SK-N-SH treated with all-trans-retinoic acid at 6 μM for 48 hours (cell line): Measurements from ENCODE around the gene ADGRL2.
A peak's percentile ranks its signal among the peaks of the same experiment; 100 is the strongest.

ENCODE experiments used
- ATAC-seq: fragments of 200-7000 bp; cut with Tn5 transposase; 3 replicates; pipeline ENCODE4 v1.9.1; 2020; ENCODE audit warnings: mild to moderate bottlenecking, moderate library complexity
- BACH2 ChIP-seq: fragments of 250-450 bp; sonication (Bioruptor Pico); IDR thresholded peaks from 2 replicates; pipeline ENCODE4 v1.9.0; 2021; ENCODE audit warnings: mild to moderate bottlenecking, borderline replicate concordance
- CSDC2 ChIP-seq: fragments of 250-450 bp; sonication (Bioruptor Pico); IDR thresholded peaks from 2 replicates; pipeline ENCODE4 v1.5.0; 2020; ENCODE audit warnings: mild to moderate bottlenecking, moderate library complexity
- ESRRG ChIP-seq: fragments of 250-450 bp; sonication (Bioruptor Pico); IDR thresholded peaks from 2 replicates; pipeline ENCODE4 v1.6.1; 2021; ENCODE audit warnings: mild to moderate bottlenecking
- GLIS3 ChIP-seq: fragments of 250-450 bp; sonication (Bioruptor Pico); IDR thresholded peaks from 2 replicates; pipeline ENCODE4 v1.5.0; 2020; ENCODE audit warnings: mild to moderate bottlenecking, moderate library complexity
- ISL1 ChIP-seq: fragments of 250-450 bp; sonication (Bioruptor Pico); IDR thresholded peaks from 2 replicates; pipeline ENCODE4 v2.1.2; 2022; ENCODE audit warnings: mild to moderate bottlenecking, moderate library complexity
- OSR1 ChIP-seq: fragments of 250-450 bp; sonication (Bioruptor Pico); IDR thresholded peaks from 2 replicates; pipeline ENCODE4 v1.8.0; 2022; ENCODE audit warnings: moderate library complexity, mild to moderate bottlenecking, inconsistent platforms
- PPARA ChIP-seq: fragments of 250-450 bp; sonication (Bioruptor Pico); IDR thresholded peaks from 2 replicates; pipeline ENCODE4 v1.5.0; 2020; ENCODE audit warnings: mild to moderate bottlenecking, borderline replicate concordance
- RARB ChIP-seq: fragments of 250-450 bp; sonication (Bioruptor Pico); IDR thresholded peaks from 2 replicates; pipeline ENCODE4 v1.8.0; 2021; ENCODE audit warnings: mild to moderate bottlenecking, moderate library complexity
- SNAI2 ChIP-seq: fragments of 250-450 bp; sonication (Bioruptor Pico); IDR thresholded peaks from 2 replicates; pipeline ENCODE4 v1.5.0; 2020; ENCODE audit warnings: mild to moderate bottlenecking, moderate library complexity
- TCF4 ChIP-seq: fragments of 250-450 bp; sonication (Bioruptor Pico); IDR thresholded peaks from 2 replicates; pipeline ENCODE4 v1.8.0; 2021; ENCODE audit warnings: mild to moderate bottlenecking, moderate library complexity, borderline replicate concordance
- TOX ChIP-seq: fragments of 250-450 bp; sonication (Bioruptor Pico); IDR thresholded peaks from 2 replicates; pipeline ENCODE4 v1.8.0; 2021; ENCODE audit warnings: mild to moderate bottlenecking, moderate library complexity, borderline replicate concordance
- ZC3H10 ChIP-seq: fragments of 250-450 bp; sonication (Bioruptor Pico); IDR thresholded peaks from 2 replicates; pipeline ENCODE4 v1.5.1; 2021; ENCODE audit warnings: mild to moderate bottlenecking, moderate library complexity
- ZFP3 ChIP-seq: fragments of 250-450 bp; sonication (Bioruptor Pico); IDR thresholded peaks from 2 replicates; pipeline ENCODE4 v1.5.0; 2020; ENCODE audit warnings: mild to moderate bottlenecking, moderate library complexity
- ZFP30 ChIP-seq: fragments of 450-650 bp; formaldehyde crosslinking; IDR thresholded peaks from 2 replicates; pipeline ENCODE4 v1.5.0; 2022; ENCODE audit warnings: mild to moderate bottlenecking, moderate library complexity
- ZNF565 ChIP-seq: fragments of 450-650 bp; formaldehyde crosslinking; conservative IDR thresholded peaks from 2 replicates; pipeline ENCODE4 v1.5.0; 2020; ENCODE audit warnings: low read depth, mild to moderate bottlenecking, moderate library complexity
- ZNF70 ChIP-seq: fragments of 450-650 bp; formaldehyde crosslinking; IDR thresholded peaks from 2 replicates; pipeline ENCODE4 v1.5.0; 2020; ENCODE audit warnings: mild to moderate bottlenecking, moderate library complexity
- ZNF8 ChIP-seq: fragments of 450-650 bp; formaldehyde crosslinking; IDR thresholded peaks from 2 replicates; pipeline ENCODE4 v1.5.0; 2020; ENCODE audit warnings: mild to moderate bottlenecking, moderate library complexity
- TF ChIP-seq, protein P1 (sequence below): fragments of 250-450 bp; sonication (Bioruptor Pico); IDR thresholded peaks from 2 replicates; pipeline ENCODE4 v1.8.0; 2021; ENCODE audit warnings: low read depth, mild to moderate bottlenecking, moderate library complexity, borderline replicate concordance
- TF ChIP-seq, protein P2 (sequence below): fragments of 250-450 bp; sonication (Bioruptor Pico); IDR thresholded peaks from 2 replicates; pipeline ENCODE4 v1.5.0; 2020; ENCODE audit warnings: mild to moderate bottlenecking, moderate library complexity
- TF ChIP-seq, protein P3 (sequence below): fragments of 250-450 bp; sonication (Bioruptor Pico); IDR thresholded peaks from 2 replicates; pipeline ENCODE4 v1.5.1; 2020; ENCODE audit warnings: low read depth, mild to moderate bottlenecking, moderate library complexity
- TF ChIP-seq, protein P4 (sequence below): fragments of 250-450 bp; sonication (Bioruptor Pico); IDR thresholded peaks from 2 replicates; pipeline ENCODE4 v1.8.0; 2020; ENCODE audit warnings: mild to moderate bottlenecking, moderate library complexity, borderline replicate concordance
- TF ChIP-seq, protein P5 (sequence below): fragments of 250-450 bp; sonication (Bioruptor Pico); IDR thresholded peaks from 2 replicates; pipeline ENCODE4 v1.5.1; 2021; ENCODE audit warnings: mild to moderate bottlenecking, moderate library complexity

Gene ADGRL2

DNA sequence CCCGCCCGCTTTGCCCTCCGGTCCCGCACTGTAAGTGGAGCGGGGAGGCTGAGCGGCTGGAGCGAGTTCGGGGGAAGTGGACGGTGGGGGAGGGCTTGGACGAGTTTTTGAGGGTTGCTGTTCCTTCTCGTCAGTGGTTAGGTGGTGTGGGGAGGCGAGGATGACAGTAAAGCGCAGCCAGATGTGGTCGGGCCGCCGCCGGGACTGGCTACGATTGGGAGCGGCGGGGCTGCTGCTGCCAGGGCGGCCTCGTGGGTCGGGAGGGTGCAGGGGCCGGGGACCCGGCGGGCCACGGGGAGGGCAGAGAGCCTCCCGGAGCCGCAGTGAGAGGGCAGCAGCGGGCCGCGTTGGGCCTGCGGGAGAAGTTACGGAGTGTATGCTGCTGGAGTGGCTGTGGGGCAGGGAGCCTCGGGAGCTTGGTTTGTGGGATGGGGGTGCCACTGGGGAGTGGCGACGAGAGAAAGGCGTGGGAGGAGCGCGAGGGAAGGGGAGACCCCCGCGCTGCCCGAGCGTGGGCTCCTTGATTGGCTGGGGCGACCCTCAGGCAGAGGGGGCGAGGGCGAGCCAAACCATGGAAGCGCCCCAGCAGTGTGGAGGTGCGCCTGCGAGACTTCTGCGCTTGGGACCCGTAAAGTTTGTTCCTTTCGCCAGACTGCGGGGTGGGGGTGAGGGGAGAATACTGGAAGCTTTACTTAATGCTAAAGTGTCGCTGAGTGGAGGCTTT, 2.1 kb downstream of the ADGRL2 start:
- ATAC-seq = peak; percentile 64
- TF ChIP-seq TOX (CRISPR knock-in tag) (no peak), ZNF8 (CRISPR knock-in tag) (no peak), ZFP30 (CRISPR knock-in tag) (no peak), RARB (CRISPR knock-in tag) (no peak), ISL1 (CRISPR knock-in tag) (no peak), ZNF565 (no peak), ZC3H10 (CRISPR knock-in tag) (no peak), ZFP3 (no peak), CSDC2 (CRISPR knock-in tag) (no peak), ZNF70 (CRISPR knock-in tag) (no peak)
- TF ChIP-seq, protein P1, sequence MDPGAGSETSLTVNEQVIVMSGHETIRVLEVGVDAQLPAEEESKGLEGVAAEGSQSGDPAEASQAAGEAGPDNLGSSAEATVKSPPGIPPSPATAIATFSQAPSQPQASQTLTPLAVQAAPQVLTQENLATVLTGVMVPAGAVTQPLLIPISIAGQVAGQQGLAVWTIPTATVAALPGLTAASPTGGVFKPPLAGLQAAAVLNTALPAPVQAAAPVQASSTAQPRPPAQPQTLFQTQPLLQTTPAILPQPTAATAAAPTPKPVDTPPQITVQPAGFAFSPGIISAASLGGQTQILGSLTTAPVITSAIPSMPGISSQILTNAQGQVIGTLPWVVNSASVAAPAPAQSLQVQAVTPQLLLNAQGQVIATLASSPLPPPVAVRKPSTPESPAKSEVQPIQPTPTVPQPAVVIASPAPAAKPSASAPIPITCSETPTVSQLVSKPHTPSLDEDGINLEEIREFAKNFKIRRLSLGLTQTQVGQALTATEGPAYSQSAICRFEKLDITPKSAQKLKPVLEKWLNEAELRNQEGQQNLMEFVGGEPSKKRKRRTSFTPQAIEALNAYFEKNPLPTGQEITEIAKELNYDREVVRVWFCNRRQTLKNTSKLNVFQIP (CRISPR knock-in tag) = no peak

DNA sequence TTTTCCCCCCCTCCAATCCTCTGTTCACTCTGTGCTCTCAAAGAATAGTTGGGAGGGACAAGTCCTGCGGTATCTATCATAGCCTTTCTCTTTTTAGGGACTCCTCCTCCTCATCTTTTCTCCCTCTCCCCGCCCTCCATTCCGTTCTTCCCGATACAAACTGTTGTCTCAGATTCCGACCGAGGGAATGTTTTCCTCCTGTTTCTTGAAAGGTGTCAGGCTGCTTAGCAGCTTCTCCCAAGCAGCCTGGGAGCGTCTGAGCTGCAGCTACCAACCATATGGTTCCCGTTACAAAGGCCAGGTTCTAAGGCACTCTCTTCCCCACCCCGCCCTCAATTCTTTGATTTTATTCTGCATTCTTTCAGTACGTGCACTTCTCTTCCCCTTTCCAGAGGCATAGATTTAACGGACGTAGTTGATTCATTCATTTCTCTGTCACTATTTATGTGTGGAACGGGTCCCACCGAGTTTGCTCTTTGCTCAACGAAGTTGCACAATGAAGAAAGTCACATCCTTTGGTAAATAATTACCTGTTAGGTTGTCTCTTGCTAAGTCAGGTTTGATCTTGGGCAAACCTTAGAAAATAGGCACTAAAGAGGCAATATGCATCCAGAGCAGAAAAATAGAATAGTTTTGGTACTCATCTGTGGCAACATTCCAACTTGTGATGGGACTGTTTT, 2.8 kb downstream of the ADGRL2 start:
- peak; percentile 23 for ATAC-seq
- TF ChIP-seq, protein P2, sequence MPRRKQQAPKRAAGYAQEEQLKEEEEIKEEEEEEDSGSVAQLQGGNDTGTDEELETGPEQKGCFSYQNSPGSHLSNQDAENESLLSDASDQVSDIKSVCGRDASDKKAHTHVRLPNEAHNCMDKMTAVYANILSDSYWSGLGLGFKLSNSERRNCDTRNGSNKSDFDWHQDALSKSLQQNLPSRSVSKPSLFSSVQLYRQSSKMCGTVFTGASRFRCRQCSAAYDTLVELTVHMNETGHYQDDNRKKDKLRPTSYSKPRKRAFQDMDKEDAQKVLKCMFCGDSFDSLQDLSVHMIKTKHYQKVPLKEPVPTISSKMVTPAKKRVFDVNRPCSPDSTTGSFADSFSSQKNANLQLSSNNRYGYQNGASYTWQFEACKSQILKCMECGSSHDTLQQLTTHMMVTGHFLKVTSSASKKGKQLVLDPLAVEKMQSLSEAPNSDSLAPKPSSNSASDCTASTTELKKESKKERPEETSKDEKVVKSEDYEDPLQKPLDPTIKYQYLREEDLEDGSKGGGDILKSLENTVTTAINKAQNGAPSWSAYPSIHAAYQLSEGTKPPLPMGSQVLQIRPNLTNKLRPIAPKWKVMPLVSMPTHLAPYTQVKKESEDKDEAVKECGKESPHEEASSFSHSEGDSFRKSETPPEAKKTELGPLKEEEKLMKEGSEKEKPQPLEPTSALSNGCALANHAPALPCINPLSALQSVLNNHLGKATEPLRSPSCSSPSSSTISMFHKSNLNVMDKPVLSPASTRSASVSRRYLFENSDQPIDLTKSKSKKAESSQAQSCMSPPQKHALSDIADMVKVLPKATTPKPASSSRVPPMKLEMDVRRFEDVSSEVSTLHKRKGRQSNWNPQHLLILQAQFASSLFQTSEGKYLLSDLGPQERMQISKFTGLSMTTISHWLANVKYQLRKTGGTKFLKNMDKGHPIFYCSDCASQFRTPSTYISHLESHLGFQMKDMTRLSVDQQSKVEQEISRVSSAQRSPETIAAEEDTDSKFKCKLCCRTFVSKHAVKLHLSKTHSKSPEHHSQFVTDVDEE = no peak
- TF ChIP-seq, protein P3, sequence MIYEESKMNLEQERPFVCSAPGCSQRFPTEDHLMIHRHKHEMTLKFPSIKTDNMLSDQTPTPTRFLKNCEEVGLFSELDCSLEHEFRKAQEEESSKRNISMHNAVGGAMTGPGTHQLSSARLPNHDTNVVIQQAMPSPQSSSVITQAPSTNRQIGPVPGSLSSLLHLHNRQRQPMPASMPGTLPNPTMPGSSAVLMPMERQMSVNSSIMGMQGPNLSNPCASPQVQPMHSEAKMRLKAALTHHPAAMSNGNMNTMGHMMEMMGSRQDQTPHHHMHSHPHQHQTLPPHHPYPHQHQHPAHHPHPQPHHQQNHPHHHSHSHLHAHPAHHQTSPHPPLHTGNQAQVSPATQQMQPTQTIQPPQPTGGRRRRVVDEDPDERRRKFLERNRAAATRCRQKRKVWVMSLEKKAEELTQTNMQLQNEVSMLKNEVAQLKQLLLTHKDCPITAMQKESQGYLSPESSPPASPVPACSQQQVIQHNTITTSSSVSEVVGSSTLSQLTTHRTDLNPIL = no peak
- TF ChIP-seq RARB (CRISPR knock-in tag) = no peak
- no peak for TF ChIP-seq ZNF70 (CRISPR knock-in tag)
- no peak for TF ChIP-seq PPARA (CRISPR knock-in tag)
- no peak for TF ChIP-seq TOX (CRISPR knock-in tag)
- TF ChIP-seq SNAI2 (CRISPR knock-in tag) = no peak
- TF ChIP-seq OSR1 (CRISPR knock-in tag) = no peak
- no peak for TF ChIP-seq ZFP3
- no peak for TF ChIP-seq ZC3H10 (CRISPR knock-in tag)
- no peak for TF ChIP-seq CSDC2 (CRISPR knock-in tag)

DNA sequence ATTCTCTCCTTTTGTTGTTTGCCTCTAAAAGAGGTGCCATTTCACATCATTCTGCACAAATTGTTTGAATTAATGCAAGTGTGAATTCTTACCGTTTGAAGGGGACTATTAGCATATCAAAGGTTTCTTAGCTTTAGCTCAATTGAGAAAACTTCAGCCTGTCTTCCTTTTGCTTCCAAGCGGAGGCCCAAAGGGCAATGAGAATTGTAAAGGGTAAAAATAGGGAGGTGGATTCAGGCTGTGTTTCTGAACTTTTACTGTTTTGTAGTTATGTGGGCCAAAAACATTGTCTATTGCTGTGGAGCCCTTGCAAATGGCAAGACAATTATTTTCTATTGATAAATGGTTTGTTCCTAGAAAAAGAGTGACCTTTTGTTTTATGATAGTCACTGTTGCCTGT, 3.6 kb downstream of the ADGRL2 start:
- TF ChIP-seq BACH2 (no peak), TCF4 (CRISPR knock-in tag) (no peak), ZNF565 (no peak), RARB (CRISPR knock-in tag) (no peak), ESRRG (no peak), GLIS3 (CRISPR knock-in tag) (no peak), CSDC2 (CRISPR knock-in tag) (no peak), ZFP30 (CRISPR knock-in tag) (no peak), OSR1 (CRISPR knock-in tag) (no peak), ZC3H10 (CRISPR knock-in tag) (no peak), SNAI2 (CRISPR knock-in tag) (no peak), ZFP3 (no peak)
- TF ChIP-seq, protein P3 = no peak
- TF ChIP-seq, protein P2 = no peak
- TF ChIP-seq, protein P4, sequence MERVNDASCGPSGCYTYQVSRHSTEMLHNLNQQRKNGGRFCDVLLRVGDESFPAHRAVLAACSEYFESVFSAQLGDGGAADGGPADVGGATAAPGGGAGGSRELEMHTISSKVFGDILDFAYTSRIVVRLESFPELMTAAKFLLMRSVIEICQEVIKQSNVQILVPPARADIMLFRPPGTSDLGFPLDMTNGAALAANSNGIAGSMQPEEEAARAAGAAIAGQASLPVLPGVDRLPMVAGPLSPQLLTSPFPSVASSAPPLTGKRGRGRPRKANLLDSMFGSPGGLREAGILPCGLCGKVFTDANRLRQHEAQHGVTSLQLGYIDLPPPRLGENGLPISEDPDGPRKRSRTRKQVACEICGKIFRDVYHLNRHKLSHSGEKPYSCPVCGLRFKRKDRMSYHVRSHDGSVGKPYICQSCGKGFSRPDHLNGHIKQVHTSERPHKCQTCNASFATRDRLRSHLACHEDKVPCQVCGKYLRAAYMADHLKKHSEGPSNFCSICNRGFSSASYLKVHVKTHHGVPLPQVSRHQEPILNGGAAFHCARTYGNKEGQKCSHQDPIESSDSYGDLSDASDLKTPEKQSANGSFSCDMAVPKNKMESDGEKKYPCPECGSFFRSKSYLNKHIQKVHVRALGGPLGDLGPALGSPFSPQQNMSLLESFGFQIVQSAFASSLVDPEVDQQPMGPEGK (CRISPR knock-in tag) = no peak
- TF ChIP-seq, protein P5, sequence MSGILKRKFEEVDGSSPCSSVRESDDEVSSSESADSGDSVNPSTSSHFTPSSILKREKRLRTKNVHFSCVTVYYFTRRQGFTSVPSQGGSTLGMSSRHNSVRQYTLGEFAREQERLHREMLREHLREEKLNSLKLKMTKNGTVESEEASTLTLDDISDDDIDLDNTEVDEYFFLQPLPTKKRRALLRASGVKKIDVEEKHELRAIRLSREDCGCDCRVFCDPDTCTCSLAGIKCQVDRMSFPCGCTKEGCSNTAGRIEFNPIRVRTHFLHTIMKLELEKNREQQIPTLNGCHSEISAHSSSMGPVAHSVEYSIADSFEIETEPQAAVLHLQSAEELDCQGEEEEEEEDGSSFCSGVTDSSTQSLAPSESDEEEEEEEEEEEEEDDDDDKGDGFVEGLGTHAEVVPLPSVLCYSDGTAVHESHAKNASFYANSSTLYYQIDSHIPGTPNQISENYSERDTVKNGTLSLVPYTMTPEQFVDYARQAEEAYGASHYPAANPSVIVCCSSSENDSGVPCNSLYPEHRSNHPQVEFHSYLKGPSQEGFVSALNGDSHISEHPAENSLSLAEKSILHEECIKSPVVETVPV (CRISPR knock-in tag) = no peak
- no peak for ATAC-seq
